DMS53 treated with DMSO at 0.1 percent for 48 hours (cell line): ENCODE measurements around the gene PCBD1.
"Not testable (repeated sequence)": the region's sequence is repeated elsewhere in the genome, so short reads cannot be mapped to it uniquely, and the experiment has no call there.

Source experiments
- DNase-seq: peaks from one replicate; lab custom pipeline; 2025; ENCODE audit not compliant: unreplicated experiment; lab: John Stamatoyannopoulos, UW

The PCBD1 gene

GRCh38 chr10:70866424-70866823, 21.9 kb downstream of the PCBD1 start:
- DNase-seq: no peak

- DNase-seq: no peak
Measured at GRCh38 chr10:70864935-70865334, 23.4 kb downstream of the PCBD1 start.

DNA sequence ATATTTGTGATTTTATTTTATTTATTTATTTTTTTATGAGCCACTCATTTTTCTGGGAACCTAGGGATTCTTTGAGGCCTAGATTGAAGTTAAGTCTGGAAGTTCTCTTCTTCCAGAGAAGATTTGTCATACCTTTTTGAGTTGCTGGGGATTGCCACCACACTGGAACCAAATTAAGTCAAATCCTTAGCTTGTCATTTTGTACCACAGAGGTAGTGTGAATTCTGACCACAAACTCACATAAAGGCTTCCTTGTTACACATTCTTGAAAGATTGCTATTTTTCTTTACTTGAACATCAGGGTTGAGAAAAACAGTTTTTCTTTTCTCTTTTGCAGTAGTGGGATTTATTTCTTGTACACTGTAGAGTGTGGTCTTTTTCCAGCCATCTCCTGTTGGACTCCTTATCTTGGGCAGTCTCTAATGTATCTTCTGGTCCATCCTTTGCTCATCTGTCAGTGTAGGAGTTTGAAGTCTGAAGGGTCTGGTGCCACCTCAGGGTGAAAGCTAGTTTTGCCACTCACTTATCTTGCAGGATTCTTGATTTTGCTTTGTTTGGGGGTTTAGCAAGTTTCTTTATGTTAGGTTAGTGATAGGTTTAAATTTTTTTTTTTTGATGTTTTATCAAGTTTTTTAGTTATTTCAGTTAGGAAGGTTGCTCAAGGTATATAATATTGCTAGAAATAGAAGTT, 24.8 kb downstream of the PCBD1 start:
- no peak for DNase-seq

DNA sequence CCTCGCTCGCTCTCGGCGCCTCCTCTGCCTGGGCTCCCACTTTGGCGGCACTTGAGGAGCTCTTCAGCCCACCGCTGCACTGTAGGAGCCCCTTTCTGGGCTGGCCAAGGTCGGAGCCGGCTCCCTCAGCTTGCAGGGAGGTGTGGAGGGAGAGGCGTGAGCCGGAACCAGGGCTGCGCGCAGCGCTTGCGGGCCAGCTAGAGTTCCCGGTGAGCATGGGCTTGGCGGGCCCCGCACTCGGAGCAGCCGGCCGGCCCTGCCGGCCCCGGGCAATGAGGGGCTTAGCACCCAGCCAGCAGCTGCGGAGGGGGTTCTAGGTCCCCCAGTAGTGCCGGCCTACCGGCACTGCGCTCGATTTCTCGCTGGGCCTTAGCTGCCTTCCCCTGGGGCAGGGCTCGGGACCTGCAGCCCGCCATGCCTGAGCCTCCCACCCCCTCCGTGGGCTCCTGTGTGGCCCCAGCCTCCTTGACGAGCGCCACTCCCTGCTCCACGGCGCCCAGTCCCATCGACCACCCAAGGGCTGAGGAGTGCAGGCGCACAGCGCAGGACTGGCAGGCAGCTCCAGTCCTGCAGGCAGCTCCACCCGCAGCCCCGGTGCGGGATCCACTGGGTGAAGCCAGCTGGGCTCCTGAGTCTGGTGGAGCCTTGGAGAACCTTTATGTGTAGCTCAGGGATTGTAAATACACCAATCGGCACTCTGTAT, 26.7 kb downstream of the PCBD1 start:
- not testable (repeated sequence) for DNase-seq

DNA sequence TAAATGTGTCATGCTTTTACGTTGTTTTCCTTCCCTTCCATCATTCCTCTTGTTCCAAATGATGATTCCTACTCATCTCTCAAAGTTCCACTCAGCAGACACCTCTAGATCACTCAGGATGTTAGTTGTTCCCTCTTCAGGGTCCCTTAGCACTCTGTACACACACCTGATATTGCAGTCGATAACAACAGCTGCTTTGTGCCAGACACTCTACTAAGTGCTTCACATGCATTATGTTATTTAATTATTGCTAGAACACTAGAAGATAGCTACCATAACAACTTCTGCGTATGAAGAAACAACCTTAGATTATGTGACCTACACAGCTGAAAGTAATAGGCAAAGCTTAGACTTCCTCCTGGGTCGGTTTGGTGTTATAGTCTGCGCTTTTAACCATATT, 29.6 kb downstream of the PCBD1 start:
- peak; percentile 89 for DNase-seq

- DNase-seq: no peak
Measured at GRCh38 chr10:70856454-70856853, 31.9 kb downstream of the PCBD1 start.

- DNase-seq: no peak
Measured at GRCh38 chr10:70853457-70853856, 34.9 kb downstream of the PCBD1 start.

GRCh38 chr10:70853038-70853437, 35.3 kb downstream of the PCBD1 start:
- DNase-seq: no peak

- DNase-seq: peak; percentile 86
Measured at GRCh38 chr10:70851597-70852475, 36.5 kb downstream of the PCBD1 start.

DNA sequence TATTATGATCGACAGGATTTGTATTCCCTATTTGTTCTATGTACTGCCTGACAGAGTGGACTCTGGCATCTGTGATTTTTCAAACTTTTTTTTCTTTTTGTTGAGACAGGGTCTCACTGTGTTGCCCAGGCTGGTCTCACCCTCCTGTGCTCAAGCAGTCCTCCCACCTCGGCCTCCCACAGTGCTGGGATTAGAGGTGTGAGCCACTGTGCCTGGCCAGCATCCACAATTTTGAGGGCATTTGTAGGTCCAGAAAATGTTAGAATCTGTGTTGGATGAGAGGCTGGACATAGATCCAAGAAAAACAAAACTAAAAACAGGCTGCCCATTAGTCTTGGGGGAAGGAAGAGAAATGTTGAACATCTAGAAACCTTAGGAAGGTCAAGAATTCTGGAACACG, 38.3 kb downstream of the PCBD1 start:
- DNase-seq: no peak

DNA sequence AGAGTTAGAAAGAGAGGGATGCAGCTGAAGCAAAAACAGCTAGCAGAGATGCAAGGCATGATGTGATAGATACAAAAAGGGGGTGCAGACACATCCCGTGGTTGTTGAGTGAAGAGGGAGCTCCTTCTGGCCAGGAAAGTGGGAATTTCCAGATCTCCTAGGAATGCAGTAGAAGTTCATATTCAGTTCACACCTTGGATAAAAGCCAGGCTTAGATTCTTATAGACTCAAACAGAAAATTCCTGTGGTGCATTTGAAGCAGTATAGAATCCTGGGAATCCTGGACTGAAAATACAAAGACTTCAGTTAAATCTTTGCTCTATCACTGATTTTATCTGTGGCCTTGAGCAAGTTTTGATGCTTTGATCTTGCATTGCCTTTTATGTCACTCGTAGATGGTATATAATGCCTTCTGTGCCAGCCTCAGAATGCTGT, 38.8 kb downstream of the PCBD1 start:
- DNase-seq: no peak

GRCh38 chr10:70847659-70848360, 40.6 kb downstream of the PCBD1 start:
- DNase-seq: no peak

DNA sequence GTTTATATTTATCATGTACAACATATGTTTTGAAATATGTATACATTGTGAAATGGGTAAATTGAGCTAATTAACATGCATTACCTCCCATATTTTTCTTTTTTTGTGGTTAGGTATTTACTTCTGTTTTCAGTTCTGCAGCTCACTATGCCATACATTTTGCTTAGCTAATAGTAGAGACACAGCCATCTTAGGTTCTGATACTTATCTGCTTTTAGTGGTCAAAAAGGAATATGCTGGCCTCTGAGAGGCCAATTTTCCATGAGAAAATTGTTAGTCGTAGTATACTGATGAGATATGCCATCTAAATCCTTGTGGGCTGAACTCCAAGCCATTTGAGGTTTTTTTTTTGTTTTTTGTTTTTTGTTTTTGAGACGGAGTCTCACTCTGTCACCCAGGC, 41.6 kb downstream of the PCBD1 start:
- DNase-seq: no peak

DNA sequence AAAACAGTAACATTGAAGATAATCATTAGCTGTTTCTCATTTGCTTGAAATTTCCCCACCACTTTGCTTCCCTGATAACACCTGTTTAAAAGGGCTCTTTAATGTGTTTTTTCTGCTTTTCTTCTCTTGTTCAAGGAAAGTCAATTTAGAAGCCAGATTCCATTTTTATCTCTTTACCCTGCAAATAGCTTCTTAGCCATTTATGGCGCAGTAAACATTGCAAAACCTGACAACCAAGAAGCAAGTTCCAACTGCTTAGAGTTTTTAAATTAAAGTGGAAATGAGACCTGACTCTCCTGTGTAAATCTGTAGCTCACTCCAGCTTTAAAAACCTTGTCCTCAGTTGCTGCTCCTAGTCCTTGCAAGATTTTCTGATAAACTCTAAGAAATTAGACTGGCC, 42.5 kb downstream of the PCBD1 start:
- DNase-seq: no peak

GRCh38 chr10:70845256-70845655, 43.1 kb downstream of the PCBD1 start:
- no peak for DNase-seq

GRCh38 chr10:70843776-70844489, 44.4 kb downstream of the PCBD1 start:
- DNase-seq: peak; percentile 68

DNA sequence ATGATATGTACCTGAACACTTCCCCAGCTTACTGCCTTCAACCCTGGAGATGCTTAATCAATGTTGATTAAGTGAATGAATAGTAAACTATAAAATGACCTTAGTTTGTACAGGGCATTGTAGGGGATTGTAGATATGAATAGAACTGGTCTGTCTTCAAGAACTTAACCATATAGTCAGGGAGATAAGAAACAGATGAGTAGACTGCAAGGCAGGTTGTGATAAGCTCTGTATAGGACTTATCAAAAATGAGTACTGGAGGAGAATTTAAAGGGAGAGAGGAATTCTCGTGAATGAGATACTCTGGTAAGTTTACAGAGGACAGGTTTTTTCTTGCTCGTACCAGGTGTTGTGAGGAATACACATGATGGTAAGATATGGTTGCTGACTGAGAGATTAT, 45.0 kb downstream of the PCBD1 start:
- no peak for DNase-seq

- no peak for DNase-seq
Measured at GRCh38 chr10:70840836-70841235, 47.5 kb downstream of the PCBD1 start.

DNA sequence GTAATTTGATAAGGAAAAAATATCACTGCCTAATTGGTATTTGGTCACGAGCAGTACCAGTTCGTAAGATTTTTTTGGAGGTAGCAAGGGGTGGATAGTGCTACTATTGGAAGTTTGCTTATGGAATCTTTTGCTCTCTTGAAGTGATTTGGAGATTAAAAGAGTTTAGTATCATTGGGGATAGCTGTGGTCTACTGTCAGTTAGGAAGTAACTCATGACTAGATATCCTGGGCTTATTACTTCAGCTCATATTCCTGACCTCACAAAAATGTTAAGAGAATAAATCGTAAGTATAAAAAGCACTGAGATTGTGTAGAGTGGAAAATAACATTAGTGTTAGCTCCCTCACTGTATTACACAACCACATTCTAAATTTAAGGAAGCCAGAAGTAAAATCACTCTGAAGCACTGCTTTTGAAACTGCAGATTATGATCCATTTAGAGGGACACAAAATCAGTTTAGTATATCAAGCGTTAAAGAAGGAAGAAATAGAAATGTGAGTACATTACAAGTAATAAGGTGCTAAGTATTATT, 50.0 kb downstream of the PCBD1 start:
- DNase-seq: no peak

- no peak for DNase-seq
Measured at GRCh38 chr10:70837660-70838059, 50.7 kb downstream of the PCBD1 start.
